HepG2 (cell line): ENCODE measurements around the gene EPN3. TPM values are rescaled to one million over a fixed set of nuclear protein-coding genes. Genes with fewer than 3 reads are reported as not detected.
A peak's percentile ranks its signal among the peaks of the same experiment; 100 is the strongest.

Experiments used
- ATAC-seq: fragments of 200-7000 bp; cut with Tn5 transposase; 3 replicates; pipeline ENCODE4 v1.9.1; 2020; ENCODE audit warnings: mild to moderate bottlenecking, moderate library complexity
- BruUV-seq: library from RNA; stranded (reverse); fragments of 400-500 nt; replicated peaks from 2 replicates; lab custom pipeline; 2021; lab: Mats Ljungman, UMichigan
- CTCF ChIA-PET: fragments of 300-600 bp; formaldehyde crosslinking; extraction: SDS; loops from one replicate; lab custom pipeline; 2021; ENCODE audit warnings: low total read pairs, inconsistent platforms, low intra/inter-chr PET ratio; lab: Yijun Ruan, JAX
- POLR2A ChIA-PET: fragments of 350-600 bp; sonication (Branson Sonifier 250); formaldehyde crosslinking; loops from one replicate; lab custom pipeline; 2020; ENCODE audit warnings: antibody characterized with exemption, inconsistent platforms; lab: Yijun Ruan, JAX
- DNase-seq: peaks from one replicate; pipeline ENCODE4 v3.0.0-alpha.2; 2015; ENCODE audit warnings: low spot score
- FAIRE-seq: peaks from 3 replicates; lab custom pipeline; 2011; peaks lifted over from hg19 to GRCh38; lab: Jason Lieb, UNC
- H2AFZ ChIP-seq: one replicate; pipeline ENCODE4 v1.6.1; 2011; ENCODE audit warnings: low read length, inconsistent platforms
- H3K27ac ChIP-seq: fragments of 300-600 bp; 3 replicates; pipeline ENCODE4 v1.8.0; 2011; ENCODE audit warnings: mixed run types, mild to moderate bottlenecking, mixed read lengths, low read length, inconsistent platforms; ENCODE audit not compliant: insufficient read depth; ENCODE audit errors: extremely low read length
- H3K27me3 ChIP-seq, 2 experiments: fragments of 200-600 bp in 1 of 2; 2 replicates in 1 of 2; 3 replicates in 1 of 2; pipeline versions ENCODE4 v1.6.0 to v1.8.0; 2011; ENCODE audit warnings: low read length in 2 of 2, mild to moderate bottlenecking in 2 of 2, moderate library complexity in 2 of 2, inconsistent platforms in 1 of 2; ENCODE audit not compliant: insufficient read depth in 2 of 2, control insufficient read depth in 1 of 2
- H3K36me3 ChIP-seq, 2 experiments: fragments of 200-600 bp in 1 of 2; replicated peaks in 1 of 2; 2 replicates in 1 of 2; 3 replicates in 1 of 2; pipeline versions ENCODE4 v1.5.1 to v1.8.0; 2011; ENCODE audit warnings: low read length in 2 of 2, inconsistent platforms in 1 of 2; ENCODE audit not compliant: insufficient read depth in 2 of 2, control insufficient read depth in 1 of 2
- H3K4me1 ChIP-seq: 2 replicates; pipeline ENCODE4 v1.5.1; 2012; ENCODE audit warnings: low read length, inconsistent platforms; ENCODE audit not compliant: insufficient read depth
- H3K4me2 ChIP-seq: 2 replicates; pipeline ENCODE4 v1.6.0; 2011; ENCODE audit warnings: low read depth, low read length, inconsistent platforms
- H3K4me3 ChIP-seq, 3 experiments: fragments of 200-600 bp in 1 of 3; sonication (generic), shearing (Covaris generic) in 1 of 3; replicated peaks in 1 of 3; 2 replicates each; pipeline ENCODE4 v1.5.1; 2011 to 2016; ENCODE audit warnings: low read length in 3 of 3, inconsistent platforms in 2 of 3, low read depth in 2 of 3, mild to moderate bottlenecking in 2 of 3, control low read depth in 1 of 3, mixed read lengths in 1 of 3; ENCODE audit not compliant: insufficient read depth in 1 of 3
- H3K79me2 ChIP-seq: one replicate; pipeline ENCODE4 v1.6.1; 2011; ENCODE audit warnings: low read length, inconsistent platforms; ENCODE audit not compliant: insufficient read depth
- H3K9ac ChIP-seq: 2 replicates; pipeline ENCODE4 v1.6.0; 2011; ENCODE audit warnings: mild to moderate bottlenecking, low read depth, low read length, inconsistent platforms; ENCODE audit not compliant: insufficient read depth
- H3K9me3 ChIP-seq: 2 replicates; pipeline ENCODE4 v1.5.1; 2012; ENCODE audit warnings: mild to moderate bottlenecking, low read length
- H4K20me1 ChIP-seq: 2 replicates; pipeline ENCODE4 v1.6.0; 2011; ENCODE audit warnings: inconsistent platforms, mild to moderate bottlenecking, low read length, moderate library complexity; ENCODE audit not compliant: insufficient read depth
- BHLHE40 ChIP-seq: IDR thresholded peaks from 2 replicates; pipeline ENCODE4 v1.6.1; 2011; ENCODE audit warnings: low read length, improper control_type of control experiment
- CHD2 ChIP-seq: IDR thresholded peaks from 2 replicates; pipeline ENCODE4 v1.6.1; 2011; ENCODE audit warnings: low read depth, low read length, improper control_type of control experiment
- ETV5 ChIP-seq: IDR thresholded peaks from 2 replicates; pipeline ENCODE4 v1.6.1; 2018; ENCODE audit warnings: missing biosample characterization, missing genetic modification reagents, inconsistent platforms, borderline replicate concordance
- TOPORS ChIP-seq: sonication (generic); formaldehyde crosslinking; IDR thresholded peaks from 2 replicates; pipeline ENCODE4 v1.8.0; 2023; ENCODE audit warnings: mild to moderate bottlenecking, missing genetic modification reagents
- ZBTB21 ChIP-seq: sonication (generic); formaldehyde crosslinking; IDR thresholded peaks from 2 replicates; pipeline ENCODE4 v1.4.0; 2020; ENCODE audit warnings: missing genetic modification reagents
- ZNF274 ChIP-seq: sonication (generic); formaldehyde crosslinking; IDR thresholded peaks from 2 replicates; pipeline ENCODE4 v1.5.1; 2020; ENCODE audit warnings: mild to moderate bottlenecking, missing genetic modification reagents
- ZNF354B ChIP-seq: sonication (generic); formaldehyde crosslinking; IDR thresholded peaks from 2 replicates; pipeline ENCODE4 v1.8.0; 2022; ENCODE audit warnings: mild to moderate bottlenecking, missing genetic modification reagents
- WGBS: methylation state at CpG from one replicate; pipeline ENCODE4 v1.1.6; 2017; ENCODE audit warnings: low lambda C conversion rate; 5-methylcytosine and 5-hydroxymethylcytosine counted together
- in situ Hi-C: cut with HindIII; loops from 2 replicates; pipeline ENCODE4 v1.10.0; 2017; ENCODE audit warnings: low pct_unique_long_range_greater_than_20kb; ENCODE audit not compliant: extremely low pct_ligation_motif_present
- intact Hi-C: fragments of 100-400 bp; cut with micrococcal nuclease; formaldehyde crosslinking; loops from one replicate; pipeline ENCODE4 v1.10.0; 2022; ENCODE audit not compliant: unreplicated experiment
- polyA plus RNA-seq, 8 experiments: library from polyadenylated mRNA; depleted of rRNA in 3 of 8; stranded (reverse) in 7 of 8; unstranded in 1 of 8; fragments of >200 nt; fragmentation: Illumina TruSeq in 4 of 8; extraction: Trizol in 4 of 8; gene quantifications; 2 replicates each; pipeline versions ENCODE4 v1.2.1 to v1.2.3, GENCODE V29; 2011 to 2016; ENCODE audit warnings: low read depth in 4 of 8, missing spikeins in 1 of 8, mixed read lengths in 1 of 8; ENCODE audit not compliant: insufficient read depth in 1 of 8
- total RNA-seq, 5 experiments: library from RNA; depleted of rRNA; stranded (reverse); fragments of >200 nt; fragmentation: Illumina TruSeq; extraction: Trizol; gene quantifications; 2 replicates each; pipeline ENCODE4 v1.2.3, GENCODE V29; 2016; ENCODE audit warnings: low read depth in 1 of 5
- TF ChIP-seq, protein P1 (sequence below): fragments of 450-650 bp; IDR thresholded peaks from 2 replicates; pipeline ENCODE4 v1.6.1; 2016
- TF ChIP-seq, protein P2 (sequence below): IDR thresholded peaks from 2 replicates; pipeline ENCODE4 v1.6.1; 2016; ENCODE audit warnings: mild to moderate bottlenecking

Gene EPN3
- total and polyA plus RNA-seq, 2 of the 13 experiments (the other 11 are each of a cell fraction or from before 2014, with no cell fraction given) = 0.11 to 0.95 TPM

DNA sequence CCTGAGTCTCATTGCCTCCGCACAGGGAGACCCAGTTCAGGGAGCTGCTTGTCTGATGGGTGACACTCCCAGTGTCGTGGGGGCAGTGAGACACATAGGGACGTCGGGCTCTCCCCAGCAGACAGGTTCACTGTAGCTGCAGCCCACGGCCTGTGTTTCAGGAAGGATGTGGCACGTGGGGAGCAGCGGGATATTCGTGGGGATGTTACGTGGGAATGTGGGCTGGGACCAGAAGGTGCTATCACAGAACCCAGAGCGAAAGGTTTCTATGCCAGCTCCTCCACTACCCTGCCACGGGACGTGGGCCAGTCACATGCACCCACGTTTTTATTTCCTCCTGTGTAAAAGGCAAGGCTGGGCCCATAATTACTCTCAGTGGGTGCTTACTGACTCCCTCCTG lies 44.3 kb downstream of the EPN3 start:
- Histone ChIP-seq H3K27ac (no peak overlapping the region), H3K9me3 (no peaks in the 10 kb centered on the region), H3K36me3 (no peaks in the 10 kb centered on the region), H3K4me1 (no peaks in the 10 kb centered on the region), H3K4me2 (no peak overlapping the region), H3K79me2 (no peaks in the 10 kb centered on the region), H3K9ac (no peak overlapping the region), H4K20me1 (no peaks in the 10 kb centered on the region), H2AFZ (no peak overlapping the region), H3K27me3 (peaks cover 15 to 91% of the 10 kb centered on the region in 2 experiments), H3K4me3 (no peak overlapping the region)
- in situ Hi-C loops (no loop called here), intact Hi-C loops (no loop called here)
- WGBS = 33% methylated on average over 12 of the region's 13 CpGs
- ChIA-PET POLR2A (no interaction called here), CTCF (no interaction called here)
- DNase-seq (no peak), FAIRE-seq (no peak), ATAC-seq (no peak)
- no peak for TF ChIP-seq ZNF274 (CRISPR knock-in tag)
- BruUV-seq = no TSS peak

DNA sequence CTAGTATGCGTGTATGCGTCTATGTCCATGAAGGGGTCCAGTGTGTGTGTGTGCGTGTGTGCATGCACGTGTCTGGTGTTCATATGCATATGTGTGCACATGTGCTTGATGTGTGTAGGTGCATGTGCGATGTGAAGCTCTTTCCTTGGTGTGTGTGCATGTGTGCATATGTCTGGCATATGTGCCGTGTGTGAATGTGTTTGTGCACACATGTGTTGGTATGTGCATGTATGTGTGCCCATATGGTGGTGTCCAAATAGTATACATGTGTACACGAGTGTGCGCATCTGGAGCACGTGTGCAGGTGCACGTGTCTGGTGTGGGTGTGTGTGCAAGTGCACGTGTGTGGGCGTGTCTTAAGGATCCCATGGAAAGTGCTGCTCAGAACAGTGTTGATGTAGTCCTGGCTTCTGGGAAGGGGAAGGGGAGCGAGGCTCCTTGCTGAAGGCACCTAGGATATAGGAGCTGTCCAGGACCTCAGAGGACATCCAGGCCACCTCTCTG lies 45.0 kb downstream of the EPN3 start:
- intact Hi-C loops = no loop called here
- Histone ChIP-seq H3K9me3 (no peaks in the 10 kb centered on the region), H3K4me1 (no peaks in the 10 kb centered on the region), H3K27ac (no peak overlapping the region), H3K79me2 (no peaks in the 10 kb centered on the region), H3K9ac (no peak overlapping the region), H3K4me3 (no peak overlapping the region), H2AFZ (no peak overlapping the region), H4K20me1 (no peaks in the 10 kb centered on the region), H3K27me3 (peaks cover 15 to 91% of the 10 kb centered on the region in 2 experiments), H3K4me2 (no peak overlapping the region), H3K36me3 (no peaks in the 10 kb centered on the region)
- no TSS peak for BruUV-seq
- no peak for DNase-seq
- no peak for FAIRE-seq
- POLR2A ChIA-PET = no interaction called here
- in situ Hi-C loops = no loop called here
- no peak for TF ChIP-seq ETV5 (CRISPR knock-in tag)
- TF ChIP-seq BHLHE40 = 0 out of 2 replicates have a peak, but pooled peaks have one; percentile 43
- no peak for TF ChIP-seq ZBTB21 (CRISPR knock-in tag)
- TF ChIP-seq ZNF354B (CRISPR knock-in tag) = no peak
- no peak for TF ChIP-seq CHD2
- TF ChIP-seq, protein P1, sequence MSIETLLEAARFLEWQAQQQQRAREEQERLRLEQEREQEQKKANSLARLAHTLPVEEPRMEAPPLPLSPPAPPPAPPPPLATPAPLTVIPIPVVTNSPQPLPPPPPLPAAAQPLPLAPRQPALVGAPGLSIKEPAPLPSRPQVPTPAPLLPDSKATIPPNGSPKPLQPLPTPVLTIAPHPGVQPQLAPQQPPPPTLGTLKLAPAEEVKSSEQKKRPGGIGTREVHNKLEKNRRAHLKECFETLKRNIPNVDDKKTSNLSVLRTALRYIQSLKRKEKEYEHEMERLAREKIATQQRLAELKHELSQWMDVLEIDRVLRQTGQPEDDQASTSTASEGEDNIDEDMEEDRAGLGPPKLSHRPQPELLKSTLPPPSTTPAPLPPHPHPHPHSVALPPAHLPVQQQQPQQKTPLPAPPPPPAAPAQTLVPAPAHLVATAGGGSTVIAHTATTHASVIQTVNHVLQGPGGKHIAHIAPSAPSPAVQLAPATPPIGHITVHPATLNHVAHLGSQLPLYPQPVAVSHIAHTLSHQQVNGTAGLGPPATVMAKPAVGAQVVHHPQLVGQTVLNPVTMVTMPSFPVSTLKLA = peak; percentile 100
- TF ChIP-seq, protein P2, sequence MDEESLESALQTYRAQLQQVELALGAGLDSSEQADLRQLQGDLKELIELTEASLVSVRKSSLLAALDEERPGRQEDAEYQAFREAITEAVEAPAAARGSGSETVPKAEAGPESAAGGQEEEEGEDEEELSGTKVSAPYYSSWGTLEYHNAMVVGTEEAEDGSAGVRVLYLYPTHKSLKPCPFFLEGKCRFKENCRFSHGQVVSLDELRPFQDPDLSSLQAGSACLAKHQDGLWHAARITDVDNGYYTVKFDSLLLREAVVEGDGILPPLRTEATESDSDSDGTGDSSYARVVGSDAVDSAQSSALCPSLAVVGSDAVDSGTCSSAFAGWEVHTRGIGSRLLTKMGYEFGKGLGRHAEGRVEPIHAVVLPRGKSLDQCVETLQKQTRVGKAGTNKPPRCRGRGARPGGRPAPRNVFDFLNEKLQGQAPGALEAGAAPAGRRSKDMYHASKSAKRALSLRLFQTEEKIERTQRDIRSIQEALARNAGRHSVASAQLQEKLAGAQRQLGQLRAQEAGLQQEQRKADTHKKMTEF = no peak
- no peak for TF ChIP-seq TOPORS (CRISPR knock-in tag)
- 37% methylated on average over 13 of the region's 13 CpGs for WGBS
- CTCF ChIA-PET = no interaction called here
- no peak for ATAC-seq
